GM23338 (cell line): ENCODE measurements around the gene SETDB2.

Source experiments
- CTCF ChIP-seq, 2 experiments: fragments of 200-600 bp in 1 of 2; sonication (generic) in 1 of 2; conservative IDR thresholded peaks; 2 replicates each; pipeline versions ENCODE4 v1.5.1 to v1.6.1; 2016 to 2017; ENCODE audit warnings: antibody characterized with exemption in 2 of 2, low read depth in 2 of 2, mild to moderate bottlenecking in 2 of 2, moderate library complexity in 1 of 2
- EZH2 ChIP-seq: fragments of 200-600 bp; sonication (generic); IDR thresholded peaks from one replicate; pipeline ENCODE4 v1.8.0; 2017; ENCODE audit warnings: antibody characterized with exemption, mild to moderate bottlenecking, low read depth; ENCODE audit not compliant: unreplicated experiment
- EZH2phosphoT487 ChIP-seq: fragments of 200-600 bp; sonication (generic); IDR thresholded peaks from one replicate; pipeline ENCODE4 v1.8.1; 2018; ENCODE audit warnings: antibody characterized with exemption; ENCODE audit not compliant: unreplicated experiment
- NANOG ChIP-seq: IDR thresholded peaks from 2 replicates; pipeline ENCODE4 v1.6.1; 2016; ENCODE audit warnings: antibody characterized with exemption, borderline replicate concordance
- POLR2AphosphoS5 ChIP-seq: IDR thresholded peaks from 2 replicates; pipeline ENCODE4 v1.6.1; 2016; ENCODE audit warnings: antibody characterized with exemption, low read depth
- TF ChIP-seq, protein P1 (sequence below): IDR thresholded peaks from one replicate; pipeline ENCODE4 v1.6.1; 2018; ENCODE audit warnings: antibody characterized with exemption; ENCODE audit not compliant: unreplicated experiment
- TF ChIP-seq, protein P2 (sequence below): IDR thresholded peaks from 2 replicates; pipeline ENCODE4 v1.6.1; 2016; ENCODE audit warnings: antibody characterized with exemption

DNA sequence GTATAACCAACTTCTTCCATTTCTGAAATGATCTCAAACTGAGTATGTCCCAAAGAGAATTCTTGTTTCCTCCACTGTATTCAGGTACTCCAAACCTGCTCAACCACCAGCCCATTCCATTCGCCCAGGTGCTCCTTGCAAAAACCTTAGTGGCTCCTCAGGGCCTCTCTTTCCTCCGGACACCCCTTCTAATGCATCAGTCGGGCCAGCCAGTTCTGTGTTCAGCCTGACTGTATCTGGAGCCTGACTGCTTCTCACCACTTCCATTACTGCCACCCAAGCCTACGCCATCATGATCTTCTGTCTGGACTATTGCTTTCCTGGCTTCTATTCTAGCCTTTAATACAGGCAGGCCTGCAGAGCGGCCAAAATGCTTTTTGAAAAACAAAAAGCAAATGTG lies 53.2 kb downstream of the SETDB2 start:
- TF ChIP-seq NANOG (no peak), CTCF (conservative IDR thresholded peaks at IDR 0.05; ENCODE audit: low read depth in 2 of 2) (no peak), EZH2 (no peak), POLR2AphosphoS5 (no peak), EZH2phosphoT487 (no peak)
- TF ChIP-seq, protein P1, sequence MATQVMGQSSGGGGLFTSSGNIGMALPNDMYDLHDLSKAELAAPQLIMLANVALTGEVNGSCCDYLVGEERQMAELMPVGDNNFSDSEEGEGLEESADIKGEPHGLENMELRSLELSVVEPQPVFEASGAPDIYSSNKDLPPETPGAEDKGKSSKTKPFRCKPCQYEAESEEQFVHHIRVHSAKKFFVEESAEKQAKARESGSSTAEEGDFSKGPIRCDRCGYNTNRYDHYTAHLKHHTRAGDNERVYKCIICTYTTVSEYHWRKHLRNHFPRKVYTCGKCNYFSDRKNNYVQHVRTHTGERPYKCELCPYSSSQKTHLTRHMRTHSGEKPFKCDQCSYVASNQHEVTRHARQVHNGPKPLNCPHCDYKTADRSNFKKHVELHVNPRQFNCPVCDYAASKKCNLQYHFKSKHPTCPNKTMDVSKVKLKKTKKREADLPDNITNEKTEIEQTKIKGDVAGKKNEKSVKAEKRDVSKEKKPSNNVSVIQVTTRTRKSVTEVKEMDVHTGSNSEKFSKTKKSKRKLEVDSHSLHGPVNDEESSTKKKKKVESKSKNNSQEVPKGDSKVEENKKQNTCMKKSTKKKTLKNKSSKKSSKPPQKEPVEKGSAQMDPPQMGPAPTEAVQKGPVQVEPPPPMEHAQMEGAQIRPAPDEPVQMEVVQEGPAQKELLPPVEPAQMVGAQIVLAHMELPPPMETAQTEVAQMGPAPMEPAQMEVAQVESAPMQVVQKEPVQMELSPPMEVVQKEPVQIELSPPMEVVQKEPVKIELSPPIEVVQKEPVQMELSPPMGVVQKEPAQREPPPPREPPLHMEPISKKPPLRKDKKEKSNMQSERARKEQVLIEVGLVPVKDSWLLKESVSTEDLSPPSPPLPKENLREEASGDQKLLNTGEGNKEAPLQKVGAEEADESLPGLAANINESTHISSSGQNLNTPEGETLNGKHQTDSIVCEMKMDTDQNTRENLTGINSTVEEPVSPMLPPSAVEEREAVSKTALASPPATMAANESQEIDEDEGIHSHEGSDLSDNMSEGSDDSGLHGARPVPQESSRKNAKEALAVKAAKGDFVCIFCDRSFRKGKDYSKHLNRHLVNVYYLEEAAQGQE: no peak
- TF ChIP-seq, protein P2, sequence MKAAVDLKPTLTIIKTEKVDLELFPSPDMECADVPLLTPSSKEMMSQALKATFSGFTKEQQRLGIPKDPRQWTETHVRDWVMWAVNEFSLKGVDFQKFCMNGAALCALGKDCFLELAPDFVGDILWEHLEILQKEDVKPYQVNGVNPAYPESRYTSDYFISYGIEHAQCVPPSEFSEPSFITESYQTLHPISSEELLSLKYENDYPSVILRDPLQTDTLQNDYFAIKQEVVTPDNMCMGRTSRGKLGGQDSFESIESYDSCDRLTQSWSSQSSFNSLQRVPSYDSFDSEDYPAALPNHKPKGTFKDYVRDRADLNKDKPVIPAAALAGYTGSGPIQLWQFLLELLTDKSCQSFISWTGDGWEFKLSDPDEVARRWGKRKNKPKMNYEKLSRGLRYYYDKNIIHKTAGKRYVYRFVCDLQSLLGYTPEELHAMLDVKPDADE: no peak
